Measurements from ENCODE around the gene BLM. TPM values are rescaled to one million over a fixed set of nuclear protein-coding genes. Genes with fewer than 3 reads are reported as not detected.
"Not testable (repeated sequence)": the region's sequence is repeated elsewhere in the genome, so short reads cannot be mapped to it uniquely, and the experiment has no call there.

Gene BLM
- total RNA-seq, 1 donor from 2014 or later: 26.6 TPM

DNA sequence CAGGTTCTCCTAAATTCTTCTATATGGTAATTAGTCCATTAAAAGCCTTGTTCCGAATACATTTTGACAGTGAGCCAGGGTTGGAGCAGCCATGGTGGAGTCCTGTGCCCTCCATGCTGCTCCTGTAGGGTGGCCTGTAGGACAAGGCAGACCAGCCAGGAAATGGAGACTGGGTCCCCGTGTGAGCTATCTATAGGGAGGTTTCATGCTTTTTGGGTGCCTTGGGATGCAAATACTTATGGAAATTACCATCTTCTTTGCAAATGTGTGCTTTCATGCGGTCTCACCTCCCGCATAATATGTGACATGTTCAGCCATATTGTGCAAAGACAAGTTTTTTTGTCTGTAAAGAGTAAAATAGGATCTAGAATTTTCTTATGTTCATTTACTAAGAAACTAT is 93.2 kb downstream of the BLM start:
- intact Hi-C loops (cut with DNase I): no loop called here
- ATAC-seq: no peak
- DNase-seq (ENCODE audit: missing footprints): no peak

DNA sequence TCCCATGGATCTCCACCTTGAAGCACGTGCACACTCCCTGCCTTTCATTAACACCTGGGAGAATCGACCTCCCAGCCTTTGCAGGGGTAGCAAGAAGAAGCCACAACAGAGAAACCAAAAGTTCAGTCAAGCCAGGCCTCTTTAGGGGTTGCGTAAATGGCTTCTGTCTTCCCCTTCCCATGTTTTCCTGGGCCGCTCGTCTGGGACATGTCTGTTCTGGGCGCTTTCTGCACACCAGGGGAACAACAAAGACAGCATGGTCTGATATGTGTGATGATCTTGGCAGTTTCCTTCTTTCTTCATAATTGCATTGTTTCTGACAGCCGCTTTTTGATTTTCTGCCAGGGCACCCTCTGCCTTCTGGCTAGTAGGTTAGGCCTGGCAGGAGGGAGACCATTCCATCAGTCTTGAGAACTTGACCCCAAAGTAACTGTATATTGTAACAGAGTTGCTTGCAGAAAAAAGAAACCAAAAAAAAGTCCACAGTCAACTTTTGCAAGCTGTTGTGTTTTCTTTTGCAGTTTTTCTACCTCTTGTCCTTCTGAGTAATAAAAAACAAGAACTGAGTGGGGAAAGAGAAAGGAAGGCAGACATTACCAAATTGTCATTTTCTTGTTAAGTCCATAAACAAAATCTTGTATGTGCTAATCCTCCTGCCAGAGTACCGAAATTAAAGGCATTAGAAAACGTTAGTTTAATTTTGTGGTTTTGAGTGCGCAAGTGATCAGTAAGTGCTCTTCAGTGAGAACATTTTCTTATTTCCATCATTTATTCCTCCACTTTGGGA is 95.2 kb downstream of the BLM start:
- ATAC-seq (no peak), DNase-seq (ENCODE audit: missing footprints) (no peak)
- intact Hi-C loops (cut with DNase I): no loop called here

DNA sequence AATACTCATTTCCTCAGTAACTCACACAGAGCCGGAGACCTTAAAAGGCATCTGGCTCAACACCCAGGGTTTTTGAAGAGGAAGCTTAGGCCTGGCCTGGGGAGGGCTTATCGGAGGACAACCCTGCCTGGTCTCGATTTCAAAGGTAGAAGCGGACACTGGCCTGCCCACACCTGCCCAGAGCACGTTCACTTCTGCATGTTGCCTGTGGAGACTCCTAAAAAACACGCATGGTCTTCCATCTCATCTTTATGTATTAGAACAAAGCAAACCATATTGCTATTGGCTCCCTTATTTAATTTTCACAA is 95.8 kb downstream of the BLM start:
- DNase-seq (ENCODE audit: missing footprints): no peak
- intact Hi-C loops (cut with DNase I): no loop called here
- ATAC-seq: no peak

DNA sequence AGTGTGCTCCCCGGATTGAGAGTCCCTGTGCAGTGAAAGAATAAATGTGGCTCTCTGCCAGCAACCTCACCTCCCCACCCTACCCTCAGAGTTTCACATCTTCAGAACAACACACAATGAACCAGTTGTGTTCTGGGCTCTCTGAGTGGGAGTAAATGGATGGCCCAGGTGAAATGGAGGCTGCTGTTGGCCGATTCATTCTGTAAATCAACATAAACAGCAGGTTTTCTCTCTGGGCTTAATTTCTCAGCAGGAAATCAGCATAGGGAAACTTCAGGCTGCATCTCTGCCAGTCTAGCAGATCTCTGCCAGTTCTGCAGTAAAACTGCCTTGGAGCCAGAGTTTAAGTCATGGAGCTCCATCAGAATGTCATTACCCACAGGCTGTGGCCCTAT is 96.6 kb downstream of the BLM start:
- DNase-seq (ENCODE audit: missing footprints): no peak
- no peak for ATAC-seq
- intact Hi-C loops (cut with DNase I): no loop called here

DNA sequence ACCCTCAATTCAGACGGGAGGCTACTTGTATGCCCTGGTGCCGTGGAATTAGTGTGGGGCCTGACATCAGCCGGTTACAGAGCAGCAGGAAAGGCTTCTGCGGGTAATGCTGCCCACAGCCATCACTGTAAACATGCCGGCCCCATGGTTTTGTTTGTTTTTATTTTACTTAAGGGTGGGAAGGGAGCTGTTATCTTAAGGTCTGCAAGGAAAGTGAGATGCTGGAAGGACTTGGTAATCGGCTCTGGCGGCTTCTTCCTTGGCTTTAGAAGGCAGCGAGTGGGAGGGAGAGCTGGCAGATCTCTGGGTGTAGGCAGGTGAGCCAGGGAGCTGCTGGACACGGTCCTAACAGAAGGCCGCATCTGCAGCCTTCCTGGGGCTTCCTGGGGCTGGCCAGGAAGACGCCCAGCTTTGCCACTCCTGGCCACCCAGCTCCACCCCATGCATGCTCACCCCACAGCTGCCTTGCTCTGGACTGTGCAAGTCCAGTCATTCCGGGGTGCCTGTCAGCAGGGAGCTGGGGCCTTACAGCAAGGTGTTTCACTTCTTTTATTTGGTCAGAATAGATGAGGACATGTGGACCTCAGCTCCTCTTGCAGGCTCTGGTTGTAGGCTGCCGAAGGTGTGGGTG is 97.2 kb downstream of the BLM start:
- ATAC-seq (no peak), DNase-seq (ENCODE audit: missing footprints) (no peak)
- intact Hi-C loops (cut with DNase I): no loop called here

DNA sequence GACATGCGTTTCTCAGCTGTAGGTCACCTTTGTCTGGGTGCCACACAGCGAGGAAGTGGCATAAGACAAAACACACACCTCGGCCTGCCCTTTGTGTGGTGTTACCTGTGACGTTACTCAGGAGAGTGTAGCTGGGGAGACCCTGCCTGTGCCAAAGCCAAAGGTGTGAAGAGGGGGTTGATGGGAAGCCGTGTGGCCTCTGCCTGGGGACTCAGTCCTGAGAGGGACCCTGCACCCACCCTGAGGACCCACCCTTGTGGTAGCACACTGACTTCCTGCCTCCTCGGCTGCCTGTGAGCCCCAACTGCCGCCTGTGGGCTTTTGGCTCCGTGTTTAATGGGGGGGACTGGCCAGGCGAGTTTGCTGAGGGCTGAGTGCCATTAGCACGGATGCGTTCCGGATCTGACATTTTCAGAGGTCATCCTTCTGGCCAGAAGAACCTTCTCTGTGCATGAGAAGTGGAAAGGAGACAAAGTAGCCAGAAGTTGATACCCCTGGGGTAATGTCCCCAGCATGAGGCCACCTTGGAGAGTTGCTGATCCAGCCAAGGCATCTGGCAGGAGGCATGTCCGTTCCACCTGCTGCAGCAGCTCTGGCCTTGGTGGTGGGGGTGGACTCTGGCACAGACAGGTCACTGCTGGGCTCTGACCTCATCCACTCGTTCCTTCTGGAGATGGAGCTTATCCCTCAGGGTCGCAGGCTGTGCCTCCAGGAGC is 99.4 kb downstream of the BLM start:
- no peak for DNase-seq (ENCODE audit: missing footprints)
- intact Hi-C loops (cut with DNase I): no loop called here
- no peak for ATAC-seq

DNA sequence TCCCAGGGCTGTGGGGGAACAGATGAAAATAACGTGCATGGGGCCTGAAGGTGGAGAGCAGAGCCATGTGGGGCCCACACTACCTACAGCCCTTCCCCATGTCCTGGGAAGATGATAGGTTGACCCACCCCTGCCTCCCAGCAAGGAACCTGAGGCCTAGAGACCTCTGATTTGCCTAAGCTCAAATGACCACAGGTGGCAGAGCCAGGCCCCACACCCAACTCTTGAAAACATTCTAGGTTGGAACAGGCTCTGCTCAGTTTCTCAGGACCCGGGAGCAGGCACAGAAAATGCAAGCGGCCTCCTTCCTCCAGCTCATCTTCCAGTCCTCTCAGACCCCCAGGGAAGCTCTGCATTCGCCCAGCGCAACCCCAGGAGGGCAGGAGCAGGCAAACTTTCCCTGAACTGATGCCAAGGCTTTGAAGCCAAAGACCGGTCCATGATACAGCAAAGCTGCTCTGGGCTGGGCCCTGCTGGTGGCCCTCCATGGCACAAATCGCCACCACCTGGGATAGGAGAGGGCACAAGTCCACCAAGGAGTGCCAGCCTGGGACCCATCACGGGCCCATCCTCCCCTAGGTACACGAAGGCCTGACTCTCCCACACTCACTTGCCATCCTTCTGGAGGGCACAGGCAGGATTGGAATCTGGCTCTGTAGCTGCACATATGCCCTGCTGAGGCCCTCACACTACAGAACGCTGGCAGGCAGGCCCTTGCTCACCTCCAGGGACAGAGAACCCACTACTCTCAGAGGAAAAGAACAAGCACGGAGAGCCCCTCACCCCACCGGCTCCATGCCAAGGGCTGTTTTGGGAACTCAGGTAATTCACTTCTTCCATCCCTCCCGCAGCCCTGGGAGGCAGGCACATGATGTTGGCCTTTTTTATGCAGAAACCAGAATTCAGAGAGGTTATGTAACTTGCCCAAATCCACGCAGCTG is 100.2 kb downstream of the BLM start:
- DNase-seq (ENCODE audit: missing footprints): no peak
- intact Hi-C loops (cut with DNase I): no loop called here
- no peak for ATAC-seq

DNA sequence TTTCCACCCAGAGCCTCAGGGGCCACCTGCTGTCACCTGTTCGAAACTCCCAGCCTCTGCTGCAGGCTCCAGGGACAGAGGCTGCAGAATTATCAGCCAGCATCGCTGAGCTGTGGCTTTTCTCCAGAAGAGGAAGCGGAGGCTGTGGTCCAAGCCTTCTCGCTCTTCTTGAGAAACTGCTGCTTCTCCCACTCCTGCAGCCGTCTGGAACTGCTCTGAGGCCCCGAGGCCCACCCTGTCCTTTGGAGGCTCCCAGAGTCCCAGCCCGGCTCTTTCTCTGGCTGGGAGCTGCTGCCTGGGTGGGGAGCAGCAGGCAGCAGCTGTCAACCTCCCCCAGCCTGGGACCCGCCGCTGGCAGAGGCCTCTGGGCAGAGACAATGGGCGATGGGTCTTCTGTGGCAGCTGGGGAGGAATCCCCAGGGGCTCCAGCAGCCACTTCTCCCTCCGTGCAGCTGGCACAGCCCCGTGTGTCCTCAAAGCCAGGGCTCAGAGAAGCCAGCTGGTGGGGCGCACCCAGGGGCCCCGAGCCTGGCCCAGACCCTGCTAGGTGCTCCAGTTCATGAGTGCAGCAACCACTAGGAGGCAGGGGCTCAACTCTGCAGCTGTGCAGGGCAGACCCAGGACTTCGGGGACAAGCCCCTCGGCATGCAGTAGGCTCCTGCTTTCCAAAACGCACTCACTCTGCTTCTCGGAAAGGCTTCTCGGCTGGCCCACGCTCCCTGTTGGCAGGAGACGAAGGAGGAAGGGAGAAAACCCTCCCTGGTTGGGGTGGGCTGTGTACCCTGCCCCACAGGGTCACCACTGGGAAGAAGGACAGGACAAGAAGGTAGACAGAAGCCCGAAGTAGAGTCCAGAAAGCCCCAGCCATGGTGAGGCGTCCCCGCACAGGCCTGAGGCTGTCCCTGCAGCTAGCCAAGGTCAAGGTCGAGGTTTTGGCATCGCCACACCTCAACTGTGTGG is 101.4 kb downstream of the BLM start:
- DNase-seq (ENCODE audit: missing footprints): no peak
- intact Hi-C loops (cut with DNase I): no loop called here
- peak; percentile 60 for ATAC-seq

DNA sequence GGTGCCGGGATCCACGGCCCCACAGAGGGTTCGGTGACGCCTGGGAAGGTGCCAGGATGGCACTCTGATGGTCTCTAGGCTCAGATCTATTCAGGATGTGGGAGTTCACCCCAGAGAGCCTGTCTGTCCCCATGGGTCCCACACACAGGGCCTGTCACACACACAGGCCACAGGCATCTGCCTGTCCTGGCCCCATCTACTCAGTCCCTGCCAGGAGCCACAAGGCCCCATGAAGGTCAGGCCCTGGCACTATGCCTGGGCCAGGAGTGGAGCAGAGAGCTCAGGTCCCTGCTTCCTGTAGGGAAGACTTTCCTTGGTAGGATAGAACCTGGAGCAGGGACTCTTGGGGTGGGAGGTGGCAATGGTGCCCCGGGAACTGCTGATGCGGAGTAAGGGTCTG is 102.2 kb downstream of the BLM start:
- intact Hi-C loops (cut with DNase I): no loop called here
- DNase-seq (ENCODE audit: missing footprints) (no peak), ATAC-seq (peak; percentile 74)

DNA sequence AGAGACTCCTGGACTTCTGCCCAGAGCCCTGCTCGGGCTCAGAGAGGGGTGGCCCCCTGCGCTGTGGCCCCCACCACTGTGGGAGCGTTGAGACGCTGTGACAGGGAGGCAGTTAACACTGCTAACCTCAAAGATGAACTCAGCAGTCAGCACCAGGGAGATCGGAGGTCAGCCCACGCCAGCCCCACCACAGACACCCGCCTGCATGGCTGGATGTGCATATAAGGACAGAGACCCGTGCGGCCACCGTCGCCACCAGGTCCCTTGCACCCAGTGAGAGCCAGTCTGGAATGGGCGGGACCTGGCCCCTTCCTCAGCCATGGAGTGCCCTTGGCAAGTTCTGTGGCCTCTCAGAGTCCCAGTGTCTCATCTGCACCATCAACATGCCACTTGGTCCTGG is 102.7 kb downstream of the BLM start:
- DNase-seq (ENCODE audit: missing footprints): no peak
- intact Hi-C loops (cut with DNase I): no loop called here
- no peak for ATAC-seq

DNA sequence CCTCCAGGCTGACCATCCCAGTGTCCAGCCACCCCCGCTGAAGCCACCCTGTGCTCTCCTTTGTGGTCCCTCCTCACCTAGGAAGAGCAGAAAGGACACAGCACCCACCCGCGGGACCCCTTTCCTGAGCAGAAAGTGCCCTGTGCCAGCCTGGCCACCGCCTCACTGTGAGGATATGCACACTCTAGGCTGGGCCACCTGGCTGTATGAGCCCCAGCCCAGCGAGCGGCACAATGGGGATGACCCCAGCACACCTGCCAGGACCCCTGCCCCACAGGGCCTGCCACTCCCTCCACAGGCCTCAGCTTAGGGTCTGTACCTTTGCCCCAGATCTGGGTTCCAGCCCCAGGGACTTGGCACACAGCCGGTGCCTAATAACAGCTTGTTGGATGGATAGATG is 103.3 kb downstream of the BLM start:
- DNase-seq (ENCODE audit: missing footprints): no peak
- no peak for ATAC-seq
- intact Hi-C loops (cut with DNase I): no loop called here

DNA sequence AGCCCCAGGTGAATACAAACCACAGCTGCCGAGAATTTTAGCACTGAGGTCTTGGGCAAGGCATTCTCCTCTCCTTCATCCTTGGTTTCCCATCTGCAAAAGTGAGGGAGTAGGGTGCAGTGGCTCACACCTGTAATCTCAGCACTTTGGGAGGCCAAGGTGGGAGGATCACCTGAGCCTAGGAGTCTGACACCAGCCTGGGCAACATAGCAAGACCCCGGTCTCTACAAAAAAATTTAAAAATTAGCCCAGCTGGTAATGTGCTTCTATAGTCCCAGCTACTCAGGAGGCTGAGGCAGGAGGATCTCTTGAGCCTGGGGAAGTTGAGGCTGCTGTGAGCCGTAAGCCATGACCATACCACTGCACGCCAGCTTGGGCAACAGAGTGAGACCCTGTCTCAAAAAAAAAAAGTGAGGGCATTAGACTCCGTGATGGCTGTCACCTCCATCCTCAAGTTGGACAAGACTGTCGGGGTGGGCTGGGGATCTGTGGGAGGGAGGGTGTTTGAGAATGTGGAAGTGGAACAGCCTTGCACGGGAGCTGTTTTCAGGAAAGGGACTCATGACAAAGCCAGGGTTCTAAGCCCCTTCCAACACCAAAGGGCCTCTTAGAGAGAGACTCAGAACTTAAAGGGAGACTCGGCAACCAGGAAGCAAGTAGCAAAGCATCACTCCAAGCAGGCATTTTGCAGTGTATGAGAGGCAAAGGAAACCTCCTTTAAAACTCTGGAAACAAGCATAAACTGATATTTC is 105.2 kb downstream of the BLM start:
- ATAC-seq (no peak), DNase-seq (ENCODE audit: missing footprints) (no peak)
- intact Hi-C loops (cut with DNase I): no loop called here

DNA sequence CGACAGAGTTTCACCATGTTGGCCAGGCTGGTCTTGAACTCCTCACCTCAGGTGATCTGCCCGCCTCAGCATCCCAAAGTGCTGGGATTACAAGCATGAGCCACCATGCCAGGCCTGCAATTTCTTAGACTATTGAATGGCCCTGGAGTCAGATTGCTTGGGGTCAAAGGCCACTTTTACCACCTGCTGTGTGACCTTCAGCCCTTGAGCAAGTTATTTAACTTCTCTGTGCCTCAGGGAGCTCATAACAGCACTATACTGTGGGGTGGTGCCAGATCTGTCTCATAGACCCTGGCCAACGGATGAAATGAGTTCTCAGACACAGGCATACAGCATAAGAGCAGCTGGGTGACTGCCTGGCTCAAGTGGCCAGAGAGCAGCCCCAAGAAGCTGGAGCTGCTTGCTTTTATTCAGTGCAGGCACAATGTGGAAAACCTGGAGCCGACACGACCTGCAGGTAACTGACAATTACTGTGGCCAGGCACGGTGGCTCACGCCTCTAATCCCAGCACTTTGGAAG is 106.4 kb downstream of the BLM start:
- intact Hi-C loops (cut with DNase I): no loop called here
- ATAC-seq: no peak
- DNase-seq (ENCODE audit: missing footprints): no peak

DNA sequence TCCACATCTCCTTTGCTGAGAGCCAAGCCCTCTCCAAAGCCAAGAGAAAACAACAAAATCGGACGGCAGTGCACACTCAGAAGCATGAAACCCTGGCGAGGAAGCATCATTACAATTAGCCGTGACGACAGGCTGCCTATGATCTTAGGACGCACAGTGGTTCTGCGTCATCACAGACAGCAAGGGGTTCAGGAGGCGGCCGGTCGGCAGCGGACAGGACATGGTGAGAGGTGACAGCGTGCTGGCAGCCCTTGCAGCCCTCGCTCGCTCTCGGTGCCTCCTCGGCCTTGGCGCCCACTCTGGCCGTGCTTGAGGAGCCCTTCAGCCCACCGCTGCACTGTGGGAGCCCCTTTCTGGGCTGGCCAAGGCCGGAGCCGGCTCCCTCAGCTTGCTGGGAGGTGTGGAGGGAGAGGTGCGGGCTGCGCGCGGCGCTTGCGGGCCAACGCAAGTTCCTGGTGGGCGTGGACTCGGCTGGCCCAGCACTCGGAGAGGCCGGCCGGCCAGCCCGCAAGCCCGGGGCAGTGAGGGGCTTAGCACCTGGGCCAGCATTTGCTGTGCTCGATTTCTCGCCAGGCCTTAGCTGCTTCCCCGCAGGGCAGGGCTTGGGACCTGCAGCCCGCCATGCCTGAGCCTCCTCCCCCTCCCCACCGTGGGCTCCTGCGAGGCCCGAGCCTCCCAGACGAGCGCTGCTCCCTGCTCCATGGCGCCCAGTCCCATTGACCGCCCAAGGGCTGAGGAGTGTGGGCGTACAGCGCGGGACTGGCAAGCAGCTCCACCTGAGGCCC is 108.2 kb downstream of the BLM start:
- ATAC-seq; DNase-seq (ENCODE audit: missing footprints); intact Hi-C loops (cut with DNase I): not testable (repeated sequence)

DNA sequence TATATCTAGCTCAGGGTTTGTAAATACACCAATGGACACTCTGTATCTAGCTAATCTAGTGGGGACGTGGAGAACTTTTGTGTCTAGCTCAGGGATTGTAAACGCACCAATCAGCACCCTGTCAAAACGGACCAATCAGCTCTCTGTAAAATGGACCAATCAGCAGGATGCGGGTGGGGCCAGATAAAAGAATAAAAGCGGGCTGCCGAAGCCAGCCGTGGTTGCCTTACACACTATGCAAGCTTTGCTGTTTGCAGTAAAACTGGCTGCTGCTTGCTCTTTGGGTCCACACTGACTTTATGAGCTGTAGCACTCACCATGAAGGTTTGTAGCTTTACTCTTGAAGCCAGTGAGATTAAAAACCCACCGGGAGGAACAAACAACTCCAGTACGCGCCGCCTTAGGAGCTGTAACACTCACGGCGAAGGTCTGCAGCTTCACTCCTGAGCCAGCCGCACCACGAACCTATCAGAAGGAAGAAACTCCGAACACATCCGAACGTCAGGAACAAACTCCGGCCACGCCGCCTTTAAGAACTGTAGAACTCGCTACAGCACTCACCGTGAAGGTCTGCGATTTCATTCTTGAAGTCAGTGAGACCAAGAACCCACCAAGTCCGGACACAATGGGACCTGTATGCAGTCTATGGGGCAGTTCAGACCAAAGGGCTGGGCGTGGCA is 109.2 kb downstream of the BLM start:
- intact Hi-C loops (cut with DNase I); ATAC-seq; DNase-seq (ENCODE audit: missing footprints): not testable (repeated sequence)

DNA sequence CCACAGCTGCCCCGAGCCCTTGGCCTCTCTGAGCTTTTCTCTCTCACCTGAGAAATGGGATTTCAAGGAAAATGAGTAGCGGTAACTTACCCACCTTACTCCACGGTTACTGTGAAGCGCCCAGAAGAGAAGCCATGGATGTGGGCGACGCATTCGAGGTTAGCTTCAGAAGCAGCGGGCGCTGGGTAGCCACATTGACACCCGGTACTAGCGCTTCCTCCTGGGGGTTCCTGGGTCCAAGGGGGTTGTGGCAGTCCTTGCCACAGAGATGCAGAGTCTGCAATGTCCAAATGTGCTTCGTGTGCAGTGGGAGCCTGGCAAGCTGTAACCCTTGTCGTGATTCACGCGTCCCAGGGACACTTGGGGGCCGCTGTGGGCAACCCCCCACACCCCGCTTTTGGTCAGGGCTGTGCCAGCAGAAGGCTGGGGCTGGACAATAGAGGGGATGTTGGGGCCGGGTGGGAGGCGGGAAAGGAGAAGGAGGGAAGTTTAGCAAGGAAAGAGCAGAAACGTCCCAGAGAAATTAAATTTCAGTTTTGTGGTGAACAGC is 109.8 kb downstream of the BLM start:
- intact Hi-C loops (cut with DNase I): no loop called here
- no peak for ATAC-seq

More for the DNA sequence above, 109.8 kb downstream of the BLM start:
- DNase-seq (ENCODE audit: missing footprints): no peak

Measured in Right ventricle myocardium inferior (tissue), 1 donor.